GM12891 (cell line): ENCODE data around the gene MYO1D.

Experiments
- POLR2A ChIP-seq: IDR thresholded peaks from 2 replicates; pipeline ENCODE4 v1.6.1; 2011; ENCODE audit warnings: low read depth, low read length, control low read depth
- POLR2AphosphoS5 ChIP-seq: IDR thresholded peaks from 2 replicates; pipeline ENCODE4 v1.6.1; 2011; ENCODE audit warnings: low read depth, low read length, control low read depth
- SPI1 ChIP-seq: IDR thresholded peaks from 2 replicates; pipeline ENCODE4 v1.6.1; 2011; ENCODE audit warnings: low read depth, low read length, control low read depth

DNA sequence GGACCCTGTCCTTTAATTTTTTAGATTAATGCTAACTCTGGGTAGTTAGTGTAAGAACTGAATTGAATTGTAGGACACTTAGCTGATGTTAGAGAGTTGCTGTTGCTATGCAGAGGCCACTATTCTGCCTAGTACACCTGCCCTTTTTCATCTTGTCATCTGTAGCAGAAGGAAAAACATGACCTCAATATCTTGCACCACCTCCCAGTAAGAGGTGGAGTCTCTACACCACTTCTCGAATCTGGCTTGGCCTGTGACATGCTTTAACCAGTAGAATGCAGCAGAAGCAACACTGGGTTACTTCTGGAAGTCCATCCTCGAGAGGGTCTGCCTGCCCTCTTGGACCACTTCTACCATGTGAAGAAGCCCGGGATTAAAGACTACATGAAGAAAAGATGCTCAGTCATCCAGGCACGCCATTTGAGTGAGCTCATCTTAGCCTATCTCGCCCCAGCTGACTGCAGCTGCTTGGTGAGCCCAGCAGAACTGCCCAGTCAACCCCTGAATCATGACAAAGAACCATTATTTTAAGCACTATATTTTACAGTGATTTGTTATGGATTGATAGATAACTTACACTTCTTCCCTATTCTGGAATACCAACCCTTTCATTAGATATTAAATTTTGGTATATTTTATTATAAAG is 153.5 kb downstream of the MYO1D start:
- TF ChIP-seq POLR2A, result no peak
- no peak for TF ChIP-seq POLR2AphosphoS5
- TF ChIP-seq SPI1, result no peak
